Left ventricle myocardium inferior (tissue), 1 donor: ENCODE measurements around the gene LSAMP. TPM values are rescaled to one million over a fixed set of nuclear protein-coding genes. Genes with fewer than 3 reads are reported as not detected.

Source experiments
- DNase-seq: peaks from one replicate; pipeline ENCODE4 v3.0.0-alpha.2; 2020
- H3K27ac ChIP-seq: fragments of 200-600 bp; replicated peaks from 2 replicates; pipeline ENCODE4 v1.8.0; 2021
- H3K27me3 ChIP-seq: fragments of 200-600 bp; 2 replicates; pipeline ENCODE4 v1.8.0; 2021; ENCODE audit warnings: low read depth
- H3K36me3 ChIP-seq: fragments of 200-600 bp; 2 replicates; pipeline ENCODE4 v1.8.0; 2021
- H3K4me1 ChIP-seq: fragments of 200-600 bp; 2 replicates; pipeline ENCODE4 v1.8.0; 2021
- H3K4me3 ChIP-seq: fragments of 200-600 bp; 2 replicates; pipeline ENCODE4 v1.8.0; 2021; ENCODE audit warnings: mild to moderate bottlenecking, moderate library complexity
- H3K9me3 ChIP-seq: fragments of 200-600 bp; replicated peaks from 2 replicates; pipeline ENCODE4 v1.8.0; 2021
- intact Hi-C: fragments of 100-400 bp; cut with micrococcal nuclease; formaldehyde crosslinking; loops from one replicate; pipeline ENCODE4 v1.11.0; 2022
- total RNA-seq: library from RNA; stranded (reverse); fragmentation: NEBNext Ultra II Directional; extraction: Animal tissue kit (Norgen Biotek cat#: 25700); gene quantifications from one replicate; pipeline ENCODE4 v1.2.1, GENCODE V29; 2021
- TF ChIP-seq, protein P1 (sequence below): fragments of 200-600 bp; IDR thresholded peaks from 2 replicates; pipeline ENCODE4 v1.8.0; 2021; ENCODE audit warnings: antibody characterized with exemption, mild to moderate bottlenecking, borderline replicate concordance
- donor health status: DM: no; HTN: yes; CAD: no; lungs with severe emphysema.

The LSAMP gene
- total RNA-seq, 1 donor from 2014 or later = 1.2 TPM

DNA sequence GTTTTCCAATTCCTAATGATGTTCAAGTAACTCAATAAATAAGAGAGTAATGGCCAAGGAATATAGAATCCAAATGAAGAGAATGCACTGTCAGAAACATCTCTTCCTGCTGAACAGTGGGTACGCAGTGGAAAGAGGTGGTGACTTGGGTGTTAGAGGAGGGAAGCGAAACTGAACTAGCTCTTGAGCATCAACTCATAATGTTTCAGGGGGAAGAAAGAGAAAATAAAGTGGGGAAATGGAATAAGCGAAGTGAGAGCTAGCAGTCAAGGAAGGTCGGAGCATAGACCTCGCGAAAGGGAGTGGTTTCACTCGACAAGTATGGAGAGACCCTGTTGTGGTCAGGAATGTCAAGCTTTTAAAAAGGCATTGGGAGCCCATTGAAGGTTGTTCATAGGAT lies 512.5 kb downstream of the LSAMP start:
- TF ChIP-seq, protein P1, sequence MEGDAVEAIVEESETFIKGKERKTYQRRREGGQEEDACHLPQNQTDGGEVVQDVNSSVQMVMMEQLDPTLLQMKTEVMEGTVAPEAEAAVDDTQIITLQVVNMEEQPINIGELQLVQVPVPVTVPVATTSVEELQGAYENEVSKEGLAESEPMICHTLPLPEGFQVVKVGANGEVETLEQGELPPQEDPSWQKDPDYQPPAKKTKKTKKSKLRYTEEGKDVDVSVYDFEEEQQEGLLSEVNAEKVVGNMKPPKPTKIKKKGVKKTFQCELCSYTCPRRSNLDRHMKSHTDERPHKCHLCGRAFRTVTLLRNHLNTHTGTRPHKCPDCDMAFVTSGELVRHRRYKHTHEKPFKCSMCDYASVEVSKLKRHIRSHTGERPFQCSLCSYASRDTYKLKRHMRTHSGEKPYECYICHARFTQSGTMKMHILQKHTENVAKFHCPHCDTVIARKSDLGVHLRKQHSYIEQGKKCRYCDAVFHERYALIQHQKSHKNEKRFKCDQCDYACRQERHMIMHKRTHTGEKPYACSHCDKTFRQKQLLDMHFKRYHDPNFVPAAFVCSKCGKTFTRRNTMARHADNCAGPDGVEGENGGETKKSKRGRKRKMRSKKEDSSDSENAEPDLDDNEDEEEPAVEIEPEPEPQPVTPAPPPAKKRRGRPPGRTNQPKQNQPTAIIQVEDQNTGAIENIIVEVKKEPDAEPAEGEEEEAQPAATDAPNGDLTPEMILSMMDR = no peak
- Histone ChIP-seq H3K9me3 (no peaks in the 10 kb centered on the region), H3K27me3 (no peaks in the 10 kb centered on the region), H3K36me3 (no peaks in the 10 kb centered on the region), H3K4me1 (no peaks in the 10 kb centered on the region), H3K4me3 (no peak overlapping the region), H3K27ac (no peak overlapping the region)
- no peak for DNase-seq
- intact Hi-C loops = no loop called here

DNA sequence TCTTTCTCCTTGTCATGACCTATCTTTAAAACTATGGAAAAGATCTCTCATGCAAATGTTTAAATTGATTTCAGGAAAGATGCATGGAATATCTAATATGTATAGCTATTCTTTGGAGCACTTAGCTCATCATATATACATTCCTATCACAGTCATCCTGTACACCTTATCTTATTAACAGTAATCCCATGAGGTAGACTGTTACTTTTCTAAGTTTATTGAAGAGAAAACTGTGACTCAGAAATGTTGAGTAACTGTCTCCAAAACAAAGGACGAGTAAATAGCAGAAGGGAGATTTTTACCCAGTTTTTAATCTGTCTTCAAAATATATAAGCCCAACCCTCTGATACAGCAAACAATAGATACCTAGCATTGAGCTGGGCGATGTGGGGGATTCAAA lies 513.7 kb downstream of the LSAMP start:
- H3K36me3 ChIP-seq = no peaks in the 10 kb centered on the region
- no peaks in the 10 kb centered on the region for H3K9me3 ChIP-seq
- H3K27me3 ChIP-seq = no peaks in the 10 kb centered on the region
- DNase-seq = no peak
- intact Hi-C loops = no loop called here
- no peaks in the 10 kb centered on the region for H3K4me1 ChIP-seq
- no peak overlapping the region for H3K27ac ChIP-seq
- TF ChIP-seq, protein P1 = no peak
- no peak overlapping the region for H3K4me3 ChIP-seq

DNA sequence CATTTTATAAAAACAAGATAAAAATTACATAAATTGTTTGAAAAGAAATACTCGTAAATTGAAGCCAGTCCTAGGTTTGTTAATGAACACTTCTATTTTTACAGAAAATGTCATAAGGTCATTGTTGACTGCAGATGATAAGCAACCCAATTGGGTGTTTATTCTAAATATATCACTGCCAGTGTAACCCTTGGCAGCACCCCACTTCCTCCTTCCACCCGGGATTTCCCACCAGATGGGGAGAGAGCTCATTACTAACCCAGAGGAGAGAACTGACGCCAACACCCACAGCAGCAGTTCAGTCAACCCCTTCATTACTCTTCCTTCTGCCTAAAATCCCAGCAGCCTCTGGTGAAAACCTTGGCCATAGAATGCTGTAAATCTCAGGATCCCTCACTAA lies 514.4 kb downstream of the LSAMP start:
- Histone ChIP-seq H3K4me1 (no peaks in the 10 kb centered on the region), H3K9me3 (no peaks in the 10 kb centered on the region)
- intact Hi-C loops = no loop called here

DNA sequence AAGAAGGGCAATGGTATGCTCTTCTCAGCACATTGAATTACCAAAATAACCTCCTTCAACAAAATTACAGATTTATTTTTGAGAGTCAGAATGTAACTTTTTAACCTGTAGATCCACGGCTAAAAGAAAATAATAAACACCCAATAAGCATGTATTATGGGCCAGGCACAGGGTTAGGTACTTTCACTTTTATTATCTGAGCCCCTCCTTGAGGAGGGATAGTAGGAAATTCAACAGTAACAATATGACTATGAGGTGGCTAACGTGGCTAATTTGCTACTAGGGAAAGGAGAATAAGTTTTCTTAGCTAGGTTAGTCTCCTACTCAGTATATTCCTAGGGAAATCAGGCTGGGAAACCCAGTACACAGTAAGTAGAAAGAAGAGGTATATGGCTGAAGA lies 515.1 kb downstream of the LSAMP start:
- Histone ChIP-seq H3K4me3 (no peak overlapping the region), H3K9me3 (no peaks in the 10 kb centered on the region), H3K27me3 (no peaks in the 10 kb centered on the region), H3K36me3 (no peaks in the 10 kb centered on the region), H3K4me1 (no peaks in the 10 kb centered on the region), H3K27ac (no peak overlapping the region)
- TF ChIP-seq, protein P1 = no peak
- no peak for DNase-seq
- intact Hi-C loops = no loop called here

More for the DNA sequence above, 514.4 kb downstream of the LSAMP start:
- H3K27me3 ChIP-seq = no peaks in the 10 kb centered on the region
- no peak overlapping the region for H3K4me3 ChIP-seq
- TF ChIP-seq, protein P1 = no peak
- no peak overlapping the region for H3K27ac ChIP-seq
- H3K36me3 ChIP-seq = no peaks in the 10 kb centered on the region
- DNase-seq = no peak

DNA sequence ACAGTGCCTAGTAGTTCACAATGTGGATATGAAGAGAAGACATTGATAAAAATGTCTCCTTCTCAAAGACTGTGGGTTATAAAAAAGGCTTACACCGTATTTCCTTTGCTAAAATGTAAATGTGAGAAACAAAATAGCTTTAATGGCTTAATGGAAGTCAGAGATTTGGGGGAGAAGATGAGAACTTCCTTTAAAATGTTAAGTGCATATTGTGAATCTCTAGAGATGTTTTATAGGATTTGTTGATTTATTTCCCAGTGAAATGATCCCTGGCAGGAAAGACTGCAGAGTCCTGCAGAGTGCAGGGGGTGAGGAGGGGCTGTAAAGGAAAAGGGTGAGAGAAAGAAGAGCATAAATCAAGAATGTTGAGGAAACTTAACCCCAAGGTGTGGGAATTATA lies 516.9 kb downstream of the LSAMP start:
- no peak for DNase-seq
- Histone ChIP-seq H3K4me1 (no peaks in the 10 kb centered on the region), H3K4me3 (no peak overlapping the region), H3K27ac (no peak overlapping the region), H3K27me3 (no peaks in the 10 kb centered on the region), H3K9me3 (no peaks in the 10 kb centered on the region), H3K36me3 (no peaks in the 10 kb centered on the region)
- TF ChIP-seq, protein P1 = no peak
- intact Hi-C loops = no loop called here

DNA sequence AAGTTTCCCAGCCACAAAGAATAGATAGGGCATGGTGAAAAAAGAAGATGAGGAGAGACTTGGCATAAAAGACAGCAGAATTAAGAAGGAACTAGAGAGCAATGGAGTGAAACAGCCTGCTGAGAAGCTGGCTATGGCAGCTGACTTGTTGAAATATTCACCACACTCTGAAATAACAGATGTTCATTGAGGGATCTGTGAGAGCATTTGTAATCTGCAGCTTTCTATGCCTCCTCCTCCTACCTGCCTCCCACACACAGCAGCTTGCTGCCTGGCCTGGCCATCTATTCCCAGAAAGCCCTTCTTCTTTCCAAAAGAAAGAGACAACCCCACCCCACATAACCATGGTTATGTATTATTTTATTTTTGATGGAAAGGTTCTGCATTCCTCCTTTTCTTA lies 518.1 kb downstream of the LSAMP start:
- Histone ChIP-seq H3K9me3 (peaks cover 7% of the 10 kb centered on the region), H3K4me3 (no peak overlapping the region), H3K4me1 (no peaks in the 10 kb centered on the region), H3K27ac (no peak overlapping the region), H3K36me3 (no peaks in the 10 kb centered on the region), H3K27me3 (no peaks in the 10 kb centered on the region)
- TF ChIP-seq, protein P1 = no peak
- no peak for DNase-seq
- intact Hi-C loops = no loop called here
